Measurements from ENCODE around the gene KCNB1.
"Not testable (repeated sequence)": the region's sequence is repeated elsewhere in the genome, so short reads cannot be mapped to it uniquely, and the experiment has no call there.

DNA sequence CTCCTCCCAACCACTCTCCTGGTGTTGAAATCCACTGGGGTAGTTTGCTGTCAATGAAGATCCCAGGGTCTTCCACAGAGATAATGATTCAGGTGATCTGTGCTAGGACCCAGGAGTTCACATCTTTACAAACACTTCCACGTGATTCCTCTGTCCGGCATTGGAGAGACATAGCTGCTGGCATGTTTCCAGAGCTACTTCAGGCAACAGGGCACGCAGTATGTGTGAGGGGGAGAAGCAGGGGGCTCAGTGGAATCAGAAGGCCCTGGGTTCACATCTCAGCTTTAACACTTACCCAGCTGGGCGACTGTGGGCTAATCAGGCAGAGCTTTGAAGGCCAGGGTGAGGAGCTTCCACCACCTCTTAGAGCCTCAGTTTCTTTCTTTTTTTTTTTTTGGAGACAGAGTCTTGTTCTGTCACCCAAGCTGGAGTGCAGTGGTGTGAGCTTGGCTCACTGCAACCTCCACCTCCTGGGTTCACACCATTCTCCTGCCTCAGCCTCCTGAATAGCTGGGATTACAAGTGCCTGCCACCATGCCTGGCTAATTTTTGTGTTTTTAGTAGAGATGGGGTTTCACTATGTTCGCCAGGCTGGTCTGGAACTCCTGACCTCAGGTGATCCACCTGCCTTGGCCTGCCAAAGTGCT, 72.4 kb downstream of the KCNB1 start:
- TF ChIP-seq, protein P1, sequence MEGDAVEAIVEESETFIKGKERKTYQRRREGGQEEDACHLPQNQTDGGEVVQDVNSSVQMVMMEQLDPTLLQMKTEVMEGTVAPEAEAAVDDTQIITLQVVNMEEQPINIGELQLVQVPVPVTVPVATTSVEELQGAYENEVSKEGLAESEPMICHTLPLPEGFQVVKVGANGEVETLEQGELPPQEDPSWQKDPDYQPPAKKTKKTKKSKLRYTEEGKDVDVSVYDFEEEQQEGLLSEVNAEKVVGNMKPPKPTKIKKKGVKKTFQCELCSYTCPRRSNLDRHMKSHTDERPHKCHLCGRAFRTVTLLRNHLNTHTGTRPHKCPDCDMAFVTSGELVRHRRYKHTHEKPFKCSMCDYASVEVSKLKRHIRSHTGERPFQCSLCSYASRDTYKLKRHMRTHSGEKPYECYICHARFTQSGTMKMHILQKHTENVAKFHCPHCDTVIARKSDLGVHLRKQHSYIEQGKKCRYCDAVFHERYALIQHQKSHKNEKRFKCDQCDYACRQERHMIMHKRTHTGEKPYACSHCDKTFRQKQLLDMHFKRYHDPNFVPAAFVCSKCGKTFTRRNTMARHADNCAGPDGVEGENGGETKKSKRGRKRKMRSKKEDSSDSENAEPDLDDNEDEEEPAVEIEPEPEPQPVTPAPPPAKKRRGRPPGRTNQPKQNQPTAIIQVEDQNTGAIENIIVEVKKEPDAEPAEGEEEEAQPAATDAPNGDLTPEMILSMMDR (IDR thresholded peaks at IDR 0.05; ENCODE audit: low read depth, low read length, poor library complexity, severe bottlenecking): not testable (repeated sequence)
- TF ChIP-seq EZH2phosphoT487 (IDR thresholded peaks at IDR 0.05; ENCODE audit: borderline replicate concordance, low read length): not testable (repeated sequence)

Data from DOHH2 (cell line).